ENCODE data around the gene SFRP5. TPM values are rescaled to one million over a fixed set of nuclear protein-coding genes. Genes with fewer than 3 reads are reported as not detected.

Gene SFRP5
- total and polyA plus RNA-seq, 10 of the 15 experiments (the other 5 are each of a cell fraction or from before 2014, with no cell fraction given): not detected

- H3K4me1 ChIP-seq (ENCODE audit: control insufficient read depth, insufficient read depth, low read length): peaks cover 9% of the 10 kb centered on the region
- H3K4me2 ChIP-seq (ENCODE audit: control insufficient read depth, insufficient read depth): peak overlapping the region; percentile 42; the same call in 1 of the 2 replicates
- H3K27me3 ChIP-seq (replicated peaks in 1 of 2; ENCODE audit: control insufficient read depth in 2 of 2, insufficient read depth in 2 of 2, low read length in 1 of 2): no peaks in the 10 kb centered on the region
- no peaks in the 10 kb centered on the region for H3K9me3 ChIP-seq (replicated peaks; ENCODE audit: control insufficient read depth, insufficient read depth, low read length)
- intact Hi-C loops (cut with micrococcal nuclease; ENCODE audit: unreplicated experiment) (no loop called here), in situ Hi-C loops (cut with MboI) (no loop called here)
- ChIA-PET CTCF (interaction anchor here (0.6 to 2.3 kb wide), 3 partner anchors 62 to 106 kb away, joined by 3 to 7 read pairs (median 3); no protein-coding TSS in a partner anchor), RAD21 (ENCODE audit: unreplicated experiment) (no interaction called here), SMC1A (ENCODE audit: uncharacterized antibody, unreplicated experiment) (no interaction called here), POLR2A (no interaction called here)
- no peak overlapping the region for H3K4me3 ChIP-seq
- TF ChIP-seq SKIL (IDR thresholded peaks at IDR 0.05; ENCODE audit: low read depth, poor library complexity, severe bottlenecking): no peak
- H4K20me1 ChIP-seq (ENCODE audit: control insufficient read depth, insufficient read depth): no peaks in the 10 kb centered on the region
- H3K27ac ChIP-seq (ENCODE audit: control insufficient read depth, insufficient read depth): no peak overlapping the region
- no peak for DNase-seq (ENCODE audit: low read depth, low spot score)
- FAIRE-seq: no peak
- no peak for ATAC-seq
- no TSS peak for BruUV-seq (replicated peaks)
- 97% methylated on average over 3 of the region's 3 CpGs for WGBS (ENCODE audit: insufficient coverage, insufficient replicate concordance, low lambda C conversion rate, missing lambda C conversion rate)
- H3K36me3 ChIP-seq (ENCODE audit: control insufficient read depth in 2 of 2, insufficient read depth in 2 of 2, low read length in 1 of 2): peaks cover 4 to 16% of the 10 kb centered on the region in 2 experiments
- no peak overlapping the region for H2AFZ ChIP-seq (ENCODE audit: control insufficient read depth, low read depth, low read length)
- no peak overlapping the region for H3K9ac ChIP-seq (ENCODE audit: control insufficient read depth, insufficient read depth, low read length)
- H3K79me2 ChIP-seq (ENCODE audit: control insufficient read depth, insufficient read depth, low read length): no peaks in the 10 kb centered on the region
These were observed 7.9 kb downstream of the SFRP5 start for GRCh38 chr10:97763947-97764346.

DNA sequence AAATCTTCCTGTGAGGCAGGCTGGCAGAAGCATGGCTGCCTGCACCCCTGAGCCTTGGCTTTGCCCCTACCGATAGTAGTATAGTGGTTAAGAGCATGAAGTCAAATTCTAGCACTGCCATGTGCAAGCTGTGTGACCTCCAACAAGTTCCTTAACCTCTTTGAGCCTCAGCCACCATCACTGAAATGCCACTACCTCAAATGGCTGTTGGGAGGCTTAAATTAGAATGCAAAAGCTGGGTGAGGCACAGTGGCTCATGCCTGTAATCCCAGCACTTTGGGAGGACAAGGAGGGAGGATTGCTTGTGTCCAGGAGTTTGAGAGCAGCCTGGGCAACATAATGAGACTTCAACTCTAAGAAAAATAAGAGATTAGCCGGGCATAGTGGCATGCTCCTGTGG, 8.4 kb downstream of the SFRP5 start:
- Histone ChIP-seq H3K9ac (ENCODE audit: control insufficient read depth, insufficient read depth, low read length) (no peak overlapping the region), H3K36me3 (ENCODE audit: control insufficient read depth in 2 of 2, insufficient read depth in 2 of 2, low read length in 1 of 2) (peaks cover 4 to 16% of the 10 kb centered on the region in 2 experiments), H3K4me2 (ENCODE audit: control insufficient read depth, insufficient read depth) (no peak overlapping the region), H3K27ac (ENCODE audit: control insufficient read depth, insufficient read depth) (no peak overlapping the region), H3K4me3 (no peak overlapping the region), H3K79me2 (ENCODE audit: control insufficient read depth, insufficient read depth, low read length) (no peaks in the 10 kb centered on the region), H4K20me1 (ENCODE audit: control insufficient read depth, insufficient read depth) (no peaks in the 10 kb centered on the region), H3K9me3 (replicated peaks; ENCODE audit: control insufficient read depth, insufficient read depth, low read length) (no peaks in the 10 kb centered on the region), H3K27me3 (replicated peaks in 1 of 2; ENCODE audit: control insufficient read depth in 2 of 2, insufficient read depth in 2 of 2, low read length in 1 of 2) (no peaks in the 10 kb centered on the region), H2AFZ (ENCODE audit: control insufficient read depth, low read depth, low read length) (no peak overlapping the region), H3K4me1 (ENCODE audit: control insufficient read depth, insufficient read depth, low read length) (peaks cover 9% of the 10 kb centered on the region)
- CTCF ChIA-PET: interaction anchor here (0.6 to 2.3 kb wide), 3 partner anchors 62 to 107 kb away, joined by 3 to 7 read pairs (median 3); no protein-coding TSS in a partner anchor
- WGBS (ENCODE audit: insufficient coverage, insufficient replicate concordance, low lambda C conversion rate, missing lambda C conversion rate): 50% methylated on average over 2 of the region's 2 CpGs
- BruUV-seq (replicated peaks): no TSS peak
- intact Hi-C loops (cut with micrococcal nuclease; ENCODE audit: unreplicated experiment): no loop called here
- POLR2A ChIA-PET: no interaction called here
- DNase-seq (ENCODE audit: low read depth, low spot score): no peak
- in situ Hi-C loops (cut with MboI): no loop called here
- RAD21 ChIA-PET (ENCODE audit: unreplicated experiment): no interaction called here
- no peak for TF ChIP-seq MYB (IDR thresholded peaks at IDR 0.05; ENCODE audit: borderline replicate concordance, low read depth, low read length)
- TF ChIP-seq MYC (IDR thresholded peaks at IDR 0.05; ENCODE audit: insufficient read depth, insufficient read length, insufficient replicate concordance, low read length, severe bottlenecking): no peak
- no peak for TF ChIP-seq ZZZ3 (IDR thresholded peaks at IDR 0.05; ENCODE audit: control insufficient read depth, insufficient read length, low read depth)
- no peak for TF ChIP-seq E2F4 (IDR thresholded peaks at IDR 0.05; ENCODE audit: low read depth, low read length)
- no peak for TF ChIP-seq SREBF1 (IDR thresholded peaks at IDR 0.05; ENCODE audit: low read length)
- no peak for TF ChIP-seq NRF1 (conservative IDR thresholded peaks at IDR 0.05; ENCODE audit: low read depth, low read length)
- TF ChIP-seq CHD1 (IDR thresholded peaks at IDR 0.05; ENCODE audit: low read depth, low read length): no peak
- no peak for TF ChIP-seq ZSCAN29 (IDR thresholded peaks at IDR 0.05)
- SMC1A ChIA-PET (ENCODE audit: uncharacterized antibody, unreplicated experiment): no interaction called here
- ATAC-seq: no peak
- FAIRE-seq: no peak
